Osteoblast (primary cell): Measurements from ENCODE around the gene CZIB. TPM values are rescaled to one million over a fixed set of nuclear protein-coding genes. Genes with fewer than 3 reads are reported as not detected.

Experiments used
- DNase-seq: peaks from one replicate; pipeline ENCODE4 v3.0.0; 2011; ENCODE audit warnings: low spot score, mixed read lengths; ENCODE audit not compliant: insufficient read length; ENCODE audit errors: missing footprints
- H2AFZ ChIP-seq: 2 replicates; pipeline ENCODE4 v1.6.0; 2011; ENCODE audit warnings: mild to moderate bottlenecking, low read length
- H3K27ac ChIP-seq: 2 replicates; pipeline ENCODE4 v1.5.1; 2011; ENCODE audit warnings: mild to moderate bottlenecking, low read depth, low read length, moderate library complexity
- H3K27me3 ChIP-seq: 2 replicates; pipeline ENCODE4 v1.6.0; 2012; ENCODE audit warnings: mild to moderate bottlenecking, control low read depth, inconsistent platforms, low read length, moderate library complexity; ENCODE audit not compliant: insufficient read depth
- H3K36me3 ChIP-seq: 2 replicates; pipeline ENCODE4 v1.5.1; 2011; ENCODE audit warnings: mild to moderate bottlenecking, low read length, control low read depth, moderate library complexity; ENCODE audit not compliant: insufficient read depth
- H3K4me1 ChIP-seq: 2 replicates; pipeline ENCODE4 v1.5.1; 2011; ENCODE audit warnings: mild to moderate bottlenecking, low read length, control low read depth, moderate library complexity; ENCODE audit not compliant: insufficient read depth
- H3K4me2 ChIP-seq: 2 replicates; pipeline ENCODE4 v1.6.0; 2011; ENCODE audit warnings: mild to moderate bottlenecking, low read length; ENCODE audit not compliant: insufficient read depth
- H3K4me3 ChIP-seq: fragments of 200-600 bp; sonication (generic); 3 replicates; pipeline ENCODE4 v1.5.1; 2012; ENCODE audit warnings: mild to moderate bottlenecking, low read length, inconsistent platforms; ENCODE audit not compliant: insufficient read depth
- H3K79me2 ChIP-seq: 2 replicates; pipeline ENCODE4 v1.6.0; 2012; ENCODE audit warnings: mild to moderate bottlenecking, low read length, control low read depth, inconsistent platforms; ENCODE audit not compliant: insufficient read depth
- H3K9me3 ChIP-seq: 2 replicates; pipeline ENCODE4 v1.5.1; 2011; ENCODE audit warnings: low read depth, low read length, control low read depth
- H4K20me1 ChIP-seq: 2 replicates; pipeline ENCODE4 v1.6.0; 2012; ENCODE audit warnings: mild to moderate bottlenecking, low read length, control low read depth; ENCODE audit not compliant: insufficient read depth
- CTCF ChIP-seq: IDR thresholded peaks from 2 replicates; pipeline ENCODE4 v1.5.1; 2011; ENCODE audit warnings: mild to moderate bottlenecking, low read depth, low read length, moderate library complexity; ENCODE audit errors: extremely low read depth
- total RNA-seq: library from RNA; depleted of rRNA; stranded (reverse); fragments of >200 nt; gene quantifications from 2 replicates; pipeline ENCODE4 v1.2.3, GENCODE V29; 2012

The CZIB gene
- total RNA-seq, 1 donor: 63.7 TPM

DNA sequence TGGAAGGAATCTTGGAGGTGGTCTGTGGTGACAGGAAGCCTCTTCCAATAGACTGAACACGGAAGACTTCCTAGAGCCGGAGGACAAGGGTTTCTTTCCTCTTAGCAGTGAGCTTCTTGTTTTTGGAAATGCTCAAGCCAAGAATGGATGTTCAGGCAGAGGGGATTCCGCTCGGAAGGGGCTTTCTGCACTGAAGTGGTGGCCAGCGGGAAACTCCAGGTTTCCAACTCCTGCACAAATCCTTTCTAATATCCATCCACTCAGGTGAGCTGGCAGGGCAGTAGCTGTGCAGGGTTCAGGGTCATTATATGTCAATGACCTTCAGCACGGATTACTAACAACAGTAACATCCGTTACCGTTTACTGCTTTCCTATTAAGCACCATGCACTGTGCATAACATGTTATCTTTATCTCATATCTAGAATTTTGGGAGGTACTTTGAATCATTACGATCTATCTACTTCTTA lies 24.4 kb downstream of the CZIB start:
- Histone ChIP-seq H3K4me3 (peak overlapping the region; percentile 87), H3K79me2 (peaks cover 26% of the 10 kb centered on the region), H2AFZ (peak overlapping the region; percentile 86), H3K4me2 (peak overlapping the region; percentile 93), H3K27me3 (no peaks in the 10 kb centered on the region), H3K4me1 (peaks cover 21% of the 10 kb centered on the region), H3K36me3 (peaks cover 9% of the 10 kb centered on the region), H4K20me1 (peaks cover 4% of the 10 kb centered on the region), H3K9me3 (no peaks in the 10 kb centered on the region), H3K27ac (peak overlapping the region; percentile 89)
- peak; percentile 27 for DNase-seq
- TF ChIP-seq CTCF: no peak

DNA sequence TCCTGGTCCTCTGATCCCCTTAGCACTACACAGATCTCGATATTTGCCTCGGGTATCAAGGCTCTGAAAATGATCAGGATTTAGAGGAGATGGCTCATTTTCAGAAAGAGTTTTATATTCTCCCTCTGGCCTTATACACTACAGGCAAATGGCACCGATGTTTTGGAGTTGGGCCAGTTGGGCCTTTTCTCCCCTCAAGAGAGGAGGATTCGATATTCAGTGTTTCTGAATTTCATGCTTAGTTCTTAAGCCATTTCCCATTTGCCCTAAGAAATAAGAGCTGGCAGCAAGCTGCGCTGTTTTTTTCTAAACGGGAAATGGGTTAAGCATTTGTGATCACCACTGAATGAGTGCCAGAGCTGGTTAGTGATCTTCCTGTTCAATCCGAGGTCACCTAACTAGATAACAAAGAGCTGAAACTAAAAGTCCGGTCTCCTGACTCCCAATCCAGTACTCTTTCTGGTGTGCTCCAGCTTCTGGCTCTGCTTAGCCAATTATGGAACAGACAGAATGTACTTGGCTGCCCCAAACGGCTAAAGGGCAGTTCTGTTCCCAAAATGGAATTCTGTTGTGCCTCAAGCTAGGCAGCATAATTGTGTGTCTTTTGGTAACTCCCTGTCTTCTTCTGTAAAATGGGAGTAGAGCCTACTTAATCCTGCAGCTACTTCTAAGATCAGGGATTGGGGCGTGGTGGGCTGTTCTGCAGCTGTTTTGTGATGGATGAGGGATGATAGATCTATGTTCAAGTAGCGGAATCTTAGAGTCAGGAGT lies 25.0 kb downstream of the CZIB start:
- Histone ChIP-seq H3K4me1 (peaks cover 21% of the 10 kb centered on the region), H4K20me1 (no peaks in the 10 kb centered on the region), H3K79me2 (peaks cover 26% of the 10 kb centered on the region), H3K36me3 (peaks cover 5% of the 10 kb centered on the region), H3K27me3 (no peaks in the 10 kb centered on the region), H3K4me2 (peak overlapping the region; percentile 93), H3K4me3 (no peak overlapping the region), H3K9me3 (no peaks in the 10 kb centered on the region), H3K27ac (no peak overlapping the region), H2AFZ (peak overlapping the region; percentile 86)
- DNase-seq: no peak
- no peak for TF ChIP-seq CTCF

- Histone ChIP-seq H3K4me2 (no peak overlapping the region), H3K4me3 (no peak overlapping the region)
- peak; percentile 4 for TF ChIP-seq CTCF
Measured at GRCh38 chr1:53190210-53190611, 30.2 kb downstream of the CZIB start.

DNA sequence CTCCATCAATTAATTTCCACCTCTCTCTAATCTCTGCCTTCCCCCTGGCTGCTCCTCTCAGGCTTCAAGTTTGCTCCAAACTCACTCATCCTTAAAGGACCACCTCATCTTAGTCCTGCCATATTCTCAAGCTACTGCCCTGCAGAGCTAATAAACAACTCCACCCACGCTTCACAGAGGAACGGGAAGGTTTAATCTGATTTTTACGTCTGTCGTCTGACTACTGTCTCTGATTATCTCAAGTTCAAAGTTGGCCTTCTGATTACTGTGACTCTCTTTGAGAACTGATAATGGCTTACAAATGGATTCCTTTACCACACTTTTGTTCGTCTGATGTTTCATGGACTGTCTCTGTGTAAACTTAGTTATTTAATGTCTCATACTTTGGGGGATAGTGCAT lies 31.4 kb downstream of the CZIB start:
- Histone ChIP-seq H3K4me3 (no peak overlapping the region), H3K36me3 (no peaks in the 10 kb centered on the region), H2AFZ (no peak overlapping the region), H3K4me1 (peaks cover 6% of the 10 kb centered on the region), H3K9me3 (no peaks in the 10 kb centered on the region), H3K4me2 (no peak overlapping the region), H3K27me3 (no peaks in the 10 kb centered on the region), H4K20me1 (no peaks in the 10 kb centered on the region), H3K27ac (no peak overlapping the region), H3K79me2 (no peaks in the 10 kb centered on the region)
- no peak for DNase-seq
- no peak for TF ChIP-seq CTCF

More at GRCh38 chr1:53190210-53190611, 30.2 kb downstream of the CZIB start:
- H3K27ac ChIP-seq: no peak overlapping the region
- H3K9me3 ChIP-seq: no peaks in the 10 kb centered on the region
- H3K4me1 ChIP-seq: peaks cover 6% of the 10 kb centered on the region
- no peaks in the 10 kb centered on the region for H3K27me3 ChIP-seq
- H4K20me1 ChIP-seq: no peaks in the 10 kb centered on the region
- DNase-seq: no peak
- H3K79me2 ChIP-seq: no peaks in the 10 kb centered on the region
- no peaks in the 10 kb centered on the region for H3K36me3 ChIP-seq
- no peak overlapping the region for H2AFZ ChIP-seq
